Measurements from ENCODE around the gene RAD51B.

GRCh38 chr14:68532496-68532895 lies 712.9 kb downstream of the RAD51B start:
- TF ChIP-seq CTCF (IDR thresholded peaks at IDR 0.05) (no peak), TCF7L2 (IDR thresholded peaks at IDR 0.05; ENCODE audit: low read depth, low read length) (no peak)
